ENCODE data around the gene CC2D1B.

DNA sequence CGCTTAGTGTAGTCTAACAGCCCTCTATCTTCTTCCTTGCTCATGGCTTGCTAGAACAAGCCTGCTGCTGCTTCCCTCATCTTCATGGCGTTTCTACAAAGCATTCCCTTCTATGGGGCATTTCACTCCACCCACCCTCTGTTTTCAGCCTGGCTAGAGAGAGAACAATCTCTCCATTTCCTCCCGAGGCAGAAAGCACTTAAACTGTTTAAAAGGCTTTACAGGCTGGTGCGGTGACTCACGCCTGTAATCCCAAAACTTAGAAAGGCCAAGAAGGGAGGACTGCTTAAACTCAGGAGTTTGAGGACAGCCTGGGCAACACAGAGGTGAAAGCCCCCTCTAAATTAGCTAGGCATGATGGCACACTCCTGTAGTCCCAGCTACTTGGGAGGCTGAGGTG lies 20.5 kb upstream of the CC2D1B start:
- no peak for TF ChIP-seq GATA2 (IDR thresholded peaks at IDR 0.05; ENCODE audit: low read depth, low read length)
- TF ChIP-seq GATA3 (IDR thresholded peaks at IDR 0.05; ENCODE audit: low read depth, low read length), result no peak
